ENCODE measurements around the gene ACBD6.

The ACBD6 gene

GRCh38 chr1:180271272-180272255 lies 230.8 kb downstream of the ACBD6 start:
- Histone ChIP-seq H3K9me2 (replicated peaks; ENCODE audit: control insufficient read depth, low read length) (no peaks in the 10 kb centered on the region), H3K4me3 (ENCODE audit: low read length) (no peak overlapping the region), H3K4me1 (ENCODE audit: control insufficient read depth, low read length) (no peaks in the 10 kb centered on the region), H3K9me3 (ENCODE audit: control insufficient read depth, insufficient read depth, low read length) (no peaks in the 10 kb centered on the region), H3K36me3 (ENCODE audit: control insufficient read depth, low read length) (peaks cover 10% of the 10 kb centered on the region; the same call in 1 of the 2 replicates), H4K20me1 (ENCODE audit: control insufficient read depth, insufficient read depth, low read depth, low read length) (no peaks in the 10 kb centered on the region), H3K27me3 (ENCODE audit: control insufficient read depth, low read length) (no peaks in the 10 kb centered on the region), H3K27ac (ENCODE audit: low read depth, low read length) (no peak overlapping the region), H3F3A (ENCODE audit: control insufficient read depth, insufficient read depth) (no peaks in the 10 kb centered on the region), H3K4me2 (ENCODE audit: low read length) (no peak overlapping the region), H3K79me2 (ENCODE audit: control insufficient read depth, low read length) (no peaks in the 10 kb centered on the region)
- TF ChIP-seq EZH2phosphoT487 (IDR thresholded peaks at IDR 0.05; ENCODE audit: borderline replicate concordance, low read length), result no peak
- no peak for TF ChIP-seq CTCF (IDR thresholded peaks at IDR 0.05; ENCODE audit: low read depth, low read length, poor library complexity, severe bottlenecking)

- H4K20me1 ChIP-seq (ENCODE audit: control insufficient read depth, insufficient read depth, low read depth, low read length), result no peaks in the 10 kb centered on the region
Measured at GRCh38 chr1:180270530-180271271, 231.7 kb downstream of the ACBD6 start.

More at GRCh38 chr1:180270530-180271271, 231.7 kb downstream of the ACBD6 start:
- H3K36me3 ChIP-seq (ENCODE audit: control insufficient read depth, low read length), result peaks cover 10% of the 10 kb centered on the region; the same call in 1 of the 2 replicates
- H3F3A ChIP-seq (ENCODE audit: control insufficient read depth, insufficient read depth), result no peaks in the 10 kb centered on the region
- H3K4me1 ChIP-seq (ENCODE audit: control insufficient read depth, low read length), result no peaks in the 10 kb centered on the region
- no peaks in the 10 kb centered on the region for H3K79me2 ChIP-seq (ENCODE audit: control insufficient read depth, low read length)
- no peaks in the 10 kb centered on the region for H3K27me3 ChIP-seq (ENCODE audit: control insufficient read depth, low read length)
- H3K9me2 ChIP-seq (replicated peaks; ENCODE audit: control insufficient read depth, low read length), result no peaks in the 10 kb centered on the region
- H3K9me3 ChIP-seq (ENCODE audit: control insufficient read depth, insufficient read depth, low read length), result no peaks in the 10 kb centered on the region
- no peak overlapping the region for H3K4me3 ChIP-seq (ENCODE audit: low read length)
- no peak overlapping the region for H3K27ac ChIP-seq (ENCODE audit: low read depth, low read length)
- no peak for TF ChIP-seq CTCF (IDR thresholded peaks at IDR 0.05; ENCODE audit: low read depth, low read length, poor library complexity, severe bottlenecking)
- no peak for TF ChIP-seq EZH2phosphoT487 (IDR thresholded peaks at IDR 0.05; ENCODE audit: borderline replicate concordance, low read length)
- no peak overlapping the region for H3K4me2 ChIP-seq (ENCODE audit: low read length)

All from DOHH2 (cell line).